Upper lobe of right lung (tissue), 1 donor: ENCODE results near the gene SLC5A11. TPM values are rescaled to one million over a fixed set of nuclear protein-coding genes. Genes with fewer than 3 reads are reported as not detected.
"Not testable (repeated sequence)": the region's sequence is repeated elsewhere in the genome, so short reads cannot be mapped to it uniquely, and the experiment has no call there.

Experiments used
- ATAC-seq: fragments of 200-7000 bp; cut with Tn5 transposase; one replicate; pipeline ENCODE4 v1.9.1; 2020; ENCODE audit warnings: mild to moderate bottlenecking, moderate library complexity
- DNase-seq: peaks from one replicate; pipeline ENCODE4 v3.0.0-alpha.2; 2020
- H3K27ac ChIP-seq: fragments of 200-600 bp; one replicate; pipeline ENCODE4 v1.8.0; 2022
- H3K27me3 ChIP-seq: fragments of 200-600 bp; one replicate; pipeline ENCODE4 v1.8.0; 2022; ENCODE audit warnings: mild to moderate bottlenecking
- H3K36me3 ChIP-seq: fragments of 200-600 bp; one replicate; pipeline ENCODE4 v1.8.0; 2022
- H3K4me1 ChIP-seq: fragments of 200-600 bp; one replicate; pipeline ENCODE4 v1.8.0; 2022
- H3K4me3 ChIP-seq: fragments of 200-600 bp; one replicate; pipeline ENCODE4 v1.8.0; 2022; ENCODE audit warnings: mild to moderate bottlenecking
- H3K9me3 ChIP-seq: fragments of 200-600 bp; one replicate; pipeline ENCODE4 v1.8.0; 2022
- intact Hi-C: fragments of 100-400 bp; cut with DNase I; formaldehyde crosslinking; loops from one replicate; pipeline ENCODE4 v1.11.0; 2022
- total RNA-seq: library from RNA; stranded (reverse); fragmentation: NEBNext Ultra II Directional; extraction: Animal tissue kit (Norgen Biotek cat#: 25700); gene quantifications from one replicate; pipeline ENCODE4 v1.2.1, GENCODE V29; 2021
- TF ChIP-seq, protein P1 (sequence below): fragments of 200-600 bp; IDR thresholded peaks from one replicate; pipeline ENCODE4 v1.8.0; 2022; ENCODE audit warnings: antibody characterized with exemption
- donor health status: DM: no; HTN: yes; CAD: no; lungs with severe emphysema.

The SLC5A11 gene
- total RNA-seq, 1 donor from 2014 or later = not detected

- no peak for ATAC-seq
These were observed 7.8 kb upstream of the SLC5A11 start for GRCh38 chr16:24837969-24838368.

GRCh38 chr16:24838554-24839266 lies 7.1 kb upstream of the SLC5A11 start:
- TF ChIP-seq, protein P1, sequence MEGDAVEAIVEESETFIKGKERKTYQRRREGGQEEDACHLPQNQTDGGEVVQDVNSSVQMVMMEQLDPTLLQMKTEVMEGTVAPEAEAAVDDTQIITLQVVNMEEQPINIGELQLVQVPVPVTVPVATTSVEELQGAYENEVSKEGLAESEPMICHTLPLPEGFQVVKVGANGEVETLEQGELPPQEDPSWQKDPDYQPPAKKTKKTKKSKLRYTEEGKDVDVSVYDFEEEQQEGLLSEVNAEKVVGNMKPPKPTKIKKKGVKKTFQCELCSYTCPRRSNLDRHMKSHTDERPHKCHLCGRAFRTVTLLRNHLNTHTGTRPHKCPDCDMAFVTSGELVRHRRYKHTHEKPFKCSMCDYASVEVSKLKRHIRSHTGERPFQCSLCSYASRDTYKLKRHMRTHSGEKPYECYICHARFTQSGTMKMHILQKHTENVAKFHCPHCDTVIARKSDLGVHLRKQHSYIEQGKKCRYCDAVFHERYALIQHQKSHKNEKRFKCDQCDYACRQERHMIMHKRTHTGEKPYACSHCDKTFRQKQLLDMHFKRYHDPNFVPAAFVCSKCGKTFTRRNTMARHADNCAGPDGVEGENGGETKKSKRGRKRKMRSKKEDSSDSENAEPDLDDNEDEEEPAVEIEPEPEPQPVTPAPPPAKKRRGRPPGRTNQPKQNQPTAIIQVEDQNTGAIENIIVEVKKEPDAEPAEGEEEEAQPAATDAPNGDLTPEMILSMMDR = no peak
- ATAC-seq (peak; percentile 75), DNase-seq (no peak)
- Histone ChIP-seq H3K27me3 (no peaks in the 10 kb centered on the region), H3K27ac (no peak overlapping the region), H3K36me3 (no peaks in the 10 kb centered on the region), H3K4me1 (peaks cover 6% of the 10 kb centered on the region), H3K4me3 (no peak overlapping the region), H3K9me3 (no peaks in the 10 kb centered on the region)
- intact Hi-C loops = no loop called here

More at GRCh38 chr16:24837969-24838368, 7.8 kb upstream of the SLC5A11 start:
- H3K27me3 ChIP-seq = no peaks in the 10 kb centered on the region
- no peak for DNase-seq
- H3K9me3 ChIP-seq = no peaks in the 10 kb centered on the region
- intact Hi-C loops = no loop called here
- no peak overlapping the region for H3K4me3 ChIP-seq
- no peaks in the 10 kb centered on the region for H3K36me3 ChIP-seq
- TF ChIP-seq, protein P1 = no peak
- H3K27ac ChIP-seq = no peak overlapping the region
- peaks cover 6% of the 10 kb centered on the region for H3K4me1 ChIP-seq

DNA sequence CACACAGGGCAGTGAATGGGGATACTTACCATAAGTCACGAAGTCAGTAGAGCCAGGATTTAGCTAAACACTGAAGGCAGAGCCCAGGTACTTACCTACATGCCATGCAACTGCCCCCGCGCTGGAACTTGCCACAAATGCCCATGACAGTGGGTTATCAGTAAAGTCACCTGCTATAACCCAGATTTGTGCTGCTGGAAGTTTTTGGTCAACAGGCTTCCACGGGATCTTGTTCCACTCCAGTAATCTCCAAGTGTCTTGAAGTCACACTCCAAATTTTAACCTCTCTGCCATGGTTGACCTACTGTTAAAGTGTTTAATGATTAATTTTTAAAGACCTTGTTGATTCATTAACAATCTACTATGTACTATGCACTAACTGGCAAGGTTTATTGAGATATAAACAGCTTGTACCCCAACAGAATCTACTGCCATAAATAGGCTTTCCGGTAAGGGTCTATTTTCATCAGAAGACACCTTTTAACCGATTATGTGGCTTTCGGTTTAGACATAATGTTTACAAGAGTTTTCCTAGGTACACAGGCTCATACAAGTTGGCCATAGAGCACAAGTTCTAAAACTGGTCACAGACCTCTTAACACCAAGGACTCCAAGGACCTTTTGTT lies 6.3 kb upstream of the SLC5A11 start:
- Histone ChIP-seq H3K27me3 (no peaks in the 10 kb centered on the region), H3K27ac (no peak overlapping the region), H3K36me3 (no peaks in the 10 kb centered on the region), H3K4me3 (no peak overlapping the region), H3K9me3 (no peaks in the 10 kb centered on the region), H3K4me1 (peaks cover 6% of the 10 kb centered on the region)
- ATAC-seq (peak; percentile 45), DNase-seq (no peak)
- intact Hi-C loops = no loop called here
- TF ChIP-seq, protein P1 = no peak

DNA sequence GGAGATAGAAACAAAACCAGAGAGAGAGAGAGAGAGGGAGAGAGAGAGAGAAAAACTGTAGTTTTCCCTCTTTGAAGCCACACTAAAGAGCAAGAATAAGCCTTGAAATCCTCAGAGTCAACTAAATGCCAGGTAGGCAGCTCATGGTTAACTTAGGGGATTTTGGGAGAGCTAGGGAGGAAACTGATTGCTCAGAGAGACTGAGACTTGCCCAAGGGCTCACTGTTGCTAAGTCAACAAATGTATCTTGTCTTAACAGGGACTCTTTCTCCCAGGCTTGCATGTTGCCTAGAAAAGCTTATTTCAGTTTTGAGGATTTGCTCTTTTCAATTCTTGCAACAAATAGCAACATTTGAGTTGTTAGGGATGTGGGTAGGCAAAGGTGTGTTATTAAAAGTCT lies 4.5 kb upstream of the SLC5A11 start:
- DNase-seq = no peak
- no peaks in the 10 kb centered on the region for H3K36me3 ChIP-seq
- TF ChIP-seq, protein P1 = no peak
- H3K27ac ChIP-seq = no peak overlapping the region
- ATAC-seq = no peak
- intact Hi-C loops = no loop called here
- no peak overlapping the region for H3K4me3 ChIP-seq
- H3K27me3 ChIP-seq = no peaks in the 10 kb centered on the region
- no peaks in the 10 kb centered on the region for H3K9me3 ChIP-seq
- H3K4me1 ChIP-seq = peaks cover 6% of the 10 kb centered on the region

- TF ChIP-seq, protein P1 = no peak
- DNase-seq (no peak), ATAC-seq (no peak)
- Histone ChIP-seq H3K36me3 (no peaks in the 10 kb centered on the region), H3K27me3 (no peaks in the 10 kb centered on the region), H3K4me1 (no peaks in the 10 kb centered on the region), H3K27ac (no peak overlapping the region), H3K4me3 (no peak overlapping the region), H3K9me3 (no peaks in the 10 kb centered on the region)
- intact Hi-C loops = no loop called here
These were observed 1.4 kb upstream of the SLC5A11 start for GRCh38 chr16:24844101-24845030.

GRCh38 chr16:24845031-24845365 lies 765 bp upstream of the SLC5A11 start:
- H3K36me3 ChIP-seq, H3K27ac ChIP-seq, DNase-seq, ATAC-seq, H3K4me3 ChIP-seq, H3K27me3 ChIP-seq, H3K9me3 ChIP-seq, H3K4me1 ChIP-seq, intact Hi-C loops: not testable (repeated sequence)
